Measurements from ENCODE around the gene EIF4ENIF1.
A peak's percentile ranks its signal among the peaks of the same experiment; 100 is the strongest.
"Not testable (repeated sequence)": the region's sequence is repeated elsewhere in the genome, so short reads cannot be mapped to it uniquely, and the experiment has no call there.

EIF4ENIF1 gene
- long read RNA-seq, donor 1, partial matches to known transcripts, result 0 of 1 reads
- long read RNA-seq, donor 1, other reads (novel, unspliced or antisense), result 0 of 1 reads
- long read RNA-seq, donor 2, partial matches to known transcripts, result 0 of 1 reads
- long read RNA-seq, donor 2, other reads (novel, unspliced or antisense), result 0 of 1 reads
- long read RNA-seq, donor 3, partial matches to known transcripts, result 0 of 2 reads
- long read RNA-seq, donor 3, other reads (novel, unspliced or antisense), result 0 of 2 reads
- long read RNA-seq, donor 4, partial matches to known transcripts, result 6 of 7 reads
- long read RNA-seq, donor 4, other reads (novel, unspliced or antisense), result 0 of 7 reads
- long read RNA-seq, donor 5, partial matches to known transcripts, result 7 of 8 reads
- long read RNA-seq, donor 5, other reads (novel, unspliced or antisense), result 0 of 8 reads
- long read RNA-seq, donor 6, partial matches to known transcripts, result 5 of 7 reads
- long read RNA-seq, donor 6, other reads (novel, unspliced or antisense), result 0 of 7 reads
- long read RNA-seq, donor 7, partial matches to known transcripts, result 22 of 22 reads
- long read RNA-seq, donor 7, other reads (novel, unspliced or antisense), result 0 of 22 reads
- long read RNA-seq, donor 8, partial matches to known transcripts, result 0 of 5 reads
- long read RNA-seq, donor 8, other reads (novel, unspliced or antisense), result 0 of 5 reads

- peak; percentile 99 for DNase-seq
These were observed at the start of gene EIF4ENIF1 for GRCh38 chr22:31489632-31490495. TSS of gene EIF4ENIF1 (minus strand) at chr22:31489842. CDS start at chr22:31488718, 1,124 bp downstream.

- no peak for DNase-seq
These were observed 49.2 kb upstream of the EIF4ENIF1 start for GRCh38 chr22:31538815-31539214.

GRCh38 chr22:31537019-31537535 is 47.4 kb upstream of the EIF4ENIF1 start:
- no peak for DNase-seq

- no peak for DNase-seq
These were observed 43.7 kb upstream of the EIF4ENIF1 start for GRCh38 chr22:31533374-31533773.

GRCh38 chr22:31532060-31532459 is 42.4 kb upstream of the EIF4ENIF1 start:
- DNase-seq, result no peak

GRCh38 chr22:31530823-31531195 is 41.2 kb upstream of the EIF4ENIF1 start:
- peak; percentile 18 for DNase-seq

GRCh38 chr22:31526270-31526669 is 36.6 kb upstream of the EIF4ENIF1 start:
- no peak for DNase-seq

GRCh38 chr22:31524132-31524531 is 34.5 kb upstream of the EIF4ENIF1 start:
- not testable (repeated sequence) for DNase-seq

- DNase-seq, result no peak
These were observed 30.4 kb upstream of the EIF4ENIF1 start for GRCh38 chr22:31520051-31520450.

- DNase-seq, result no peak
These were observed 19.6 kb upstream of the EIF4ENIF1 start for GRCh38 chr22:31509061-31509762.

- no peak for DNase-seq
These were observed 18.9 kb upstream of the EIF4ENIF1 start for GRCh38 chr22:31508536-31508935.

- not testable (repeated sequence) for DNase-seq
These were observed 17.9 kb upstream of the EIF4ENIF1 start for GRCh38 chr22:31507517-31507916.

GRCh38 chr22:31504282-31504681 is 14.6 kb upstream of the EIF4ENIF1 start:
- DNase-seq, result no peak

- DNase-seq, result no peak
These were observed 13.7 kb upstream of the EIF4ENIF1 start for GRCh38 chr22:31503211-31503964.

GRCh38 chr22:31501738-31502137 is 12.1 kb upstream of the EIF4ENIF1 start:
- DNase-seq, result no peak

GRCh38 chr22:31497148-31497938 is 7.7 kb upstream of the EIF4ENIF1 start:
- DNase-seq, result no peak

GRCh38 chr22:31496735-31497146 is 7.1 kb upstream of the EIF4ENIF1 start:
- no peak for DNase-seq

GRCh38 chr22:31496007-31496734 is 6.5 kb upstream of the EIF4ENIF1 start, which contains the start of gene SFI1:
TSS of gene SFI1 (plus strand) at chr22:31496536. CDS start at chr22:31508285, 11,749 bp downstream.
- peak; percentile 93 for DNase-seq

- no peak for DNase-seq
These were observed 5.7 kb upstream of the EIF4ENIF1 start for GRCh38 chr22:31495343-31495742.

All from right kidney (tissue), 9 donors.